Thyroid gland (tissue), 4 donors: Measurements from ENCODE around the gene CCDC63. TPM values are rescaled to one million over a fixed set of nuclear protein-coding genes. Genes with fewer than 3 reads are reported as not detected.

ENCODE experiments used
- DNase-seq, 2 donors: peaks; one replicate each; pipeline ENCODE4 v3.0.0-alpha.2; 2019
- H3K27ac ChIP-seq, 3 donors: fragments of 200-600 bp; sonication (generic); 1 replicate in 2 of 3; 2 replicates in 1 of 3; pipeline ENCODE4 v1.5.1; 2016 to 2019; ENCODE audit warnings: mild to moderate bottlenecking in 1 of 3, moderate library complexity in 1 of 3
- H3K27me3 ChIP-seq: fragments of 200-600 bp; sonication (generic); one replicate; pipeline ENCODE4 v1.5.1; 2019
- H3K36me3 ChIP-seq, 2 donors: fragments of 200-600 bp; sonication (generic); one replicate each; pipeline ENCODE4 v1.5.1; 2016 to 2019
- H3K4me1 ChIP-seq, 2 donors: fragments of 200-600 bp; sonication (generic); one replicate each; pipeline ENCODE4 v1.5.1; 2017 to 2019
- H3K4me3 ChIP-seq, 3 donors: fragments of 200-600 bp; sonication (generic); replicated peaks in 1 of 3; 1 replicate in 2 of 3; 2 replicates in 1 of 3; pipeline ENCODE4 v1.5.1; 2016; ENCODE audit warnings: mild to moderate bottlenecking in 1 of 3
- H3K9me3 ChIP-seq: fragments of 200-600 bp; sonication (generic); one replicate; pipeline ENCODE4 v1.5.1; 2017
- POLR2A ChIP-seq, 2 donors: fragments of 450-650 bp; IDR thresholded peaks; one replicate each; pipeline ENCODE4 v1.6.1; 2017; ENCODE audit warnings: antibody characterized with exemption in 2 of 2, mild to moderate bottlenecking in 2 of 2, moderate library complexity in 1 of 2
- whole genome bisulfite sequencing, 2 donors: methylation state at CpG; one replicate each; pipeline ENCODE4 v1.1.5; 2017; 5-methylcytosine and 5-hydroxymethylcytosine counted together
- intact Hi-C: fragments of 100-400 bp; cut with DNase I; formaldehyde crosslinking; loops from one replicate; pipeline ENCODE4 v1.15.1; 2023
- total RNA-seq, 4 donors: library from RNA; depleted of rRNA; stranded (reverse); fragments of >200 nt; gene quantifications; one replicate each; pipeline ENCODE4 v1.2.3, GENCODE V29; 2016
- TF ChIP-seq, protein P1 (sequence below), 6 experiments: fragments of 200-600 bp in 3 of 6; fragments of 450-650 bp in 3 of 6; sonication (generic) in 3 of 6; IDR thresholded peaks; one replicate each; pipeline ENCODE4 v1.5.1; 2016 to 2019; ENCODE audit warnings: antibody characterized with exemption in 6 of 6, mild to moderate bottlenecking in 2 of 6, inconsistent platforms in 1 of 6, moderate library complexity in 1 of 6

The CCDC63 gene
- total RNA-seq, 4 donors from 2014 or later: not detected

DNA sequence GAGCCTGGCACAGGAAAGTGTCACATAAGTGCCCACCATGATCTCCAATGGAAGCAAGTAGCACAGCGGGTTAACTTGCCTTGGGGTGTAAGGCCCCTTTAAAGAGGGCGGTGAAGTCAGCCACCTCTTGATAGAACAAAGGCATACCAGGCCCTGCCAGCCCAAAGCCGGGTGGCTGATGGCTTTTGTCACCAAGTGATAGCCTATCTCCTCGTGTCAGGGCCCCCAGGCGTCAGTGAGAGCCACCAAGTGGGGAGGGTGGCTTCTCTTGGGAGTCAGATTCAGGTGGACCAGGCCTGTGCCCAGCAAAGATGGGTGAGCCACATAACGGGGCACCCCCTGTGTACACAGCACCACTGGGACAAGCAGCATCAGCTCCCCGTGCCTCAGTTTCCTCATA, 81.9 kb downstream of the CCDC63 start:
- 68 to 79% methylated on average over 7 of the region's 7 CpGs for WGBS, 2 donors
- H3K36me3 ChIP-seq: no peaks in the 10 kb centered on the region
- H3K4me3 ChIP-seq: no peak overlapping the region
- no peak for DNase-seq
- no peaks in the 10 kb centered on the region for H3K27me3 ChIP-seq
- intact Hi-C loops: no loop called here
- no peaks in the 10 kb centered on the region for H3K4me1 ChIP-seq
- H3K27ac ChIP-seq: no peak overlapping the region
- no peaks in the 10 kb centered on the region for H3K9me3 ChIP-seq
- TF ChIP-seq, protein P1, sequence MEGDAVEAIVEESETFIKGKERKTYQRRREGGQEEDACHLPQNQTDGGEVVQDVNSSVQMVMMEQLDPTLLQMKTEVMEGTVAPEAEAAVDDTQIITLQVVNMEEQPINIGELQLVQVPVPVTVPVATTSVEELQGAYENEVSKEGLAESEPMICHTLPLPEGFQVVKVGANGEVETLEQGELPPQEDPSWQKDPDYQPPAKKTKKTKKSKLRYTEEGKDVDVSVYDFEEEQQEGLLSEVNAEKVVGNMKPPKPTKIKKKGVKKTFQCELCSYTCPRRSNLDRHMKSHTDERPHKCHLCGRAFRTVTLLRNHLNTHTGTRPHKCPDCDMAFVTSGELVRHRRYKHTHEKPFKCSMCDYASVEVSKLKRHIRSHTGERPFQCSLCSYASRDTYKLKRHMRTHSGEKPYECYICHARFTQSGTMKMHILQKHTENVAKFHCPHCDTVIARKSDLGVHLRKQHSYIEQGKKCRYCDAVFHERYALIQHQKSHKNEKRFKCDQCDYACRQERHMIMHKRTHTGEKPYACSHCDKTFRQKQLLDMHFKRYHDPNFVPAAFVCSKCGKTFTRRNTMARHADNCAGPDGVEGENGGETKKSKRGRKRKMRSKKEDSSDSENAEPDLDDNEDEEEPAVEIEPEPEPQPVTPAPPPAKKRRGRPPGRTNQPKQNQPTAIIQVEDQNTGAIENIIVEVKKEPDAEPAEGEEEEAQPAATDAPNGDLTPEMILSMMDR (IDR thresholded peaks at IDR 0.05): no peak
- no peak for TF ChIP-seq POLR2A (IDR thresholded peaks at IDR 0.05)

DNA sequence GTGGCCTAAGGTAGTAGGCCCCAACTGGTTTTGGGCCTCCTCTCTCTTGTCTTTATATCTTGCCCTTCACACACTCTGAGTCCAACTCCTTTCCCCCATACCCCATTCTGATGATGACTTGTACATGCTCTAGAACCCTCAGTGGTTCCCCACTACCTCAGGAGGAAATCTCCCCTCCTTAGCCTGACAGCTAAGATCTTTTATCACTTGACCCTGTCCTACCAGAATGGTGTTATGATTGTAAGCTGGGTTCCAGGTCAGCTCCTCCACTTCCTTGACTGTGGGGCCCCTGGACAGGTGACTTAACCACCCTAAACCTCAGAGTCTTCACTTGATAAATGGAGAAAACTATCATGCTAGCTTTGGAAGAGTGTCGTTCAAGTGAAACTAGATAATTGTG, 83.0 kb downstream of the CCDC63 start:
- H3K27me3 ChIP-seq: no peaks in the 10 kb centered on the region
- no peaks in the 10 kb centered on the region for H3K36me3 ChIP-seq
- WGBS, 2 donors: 96 to 97% methylated on average over 1 of the region's 1 CpG
- intact Hi-C loops: loop anchor here (10.0 kb wide), 1 partner anchor 385 kb away; no protein-coding TSS in a partner anchor
- no peak overlapping the region for H3K4me3 ChIP-seq
- H3K4me1 ChIP-seq: no peaks in the 10 kb centered on the region
- no peaks in the 10 kb centered on the region for H3K9me3 ChIP-seq
- no peak for TF ChIP-seq POLR2A (IDR thresholded peaks at IDR 0.05)
- TF ChIP-seq, protein P1 (IDR thresholded peaks at IDR 0.05): no peak
- no peak overlapping the region for H3K27ac ChIP-seq
- DNase-seq: no peak

DNA sequence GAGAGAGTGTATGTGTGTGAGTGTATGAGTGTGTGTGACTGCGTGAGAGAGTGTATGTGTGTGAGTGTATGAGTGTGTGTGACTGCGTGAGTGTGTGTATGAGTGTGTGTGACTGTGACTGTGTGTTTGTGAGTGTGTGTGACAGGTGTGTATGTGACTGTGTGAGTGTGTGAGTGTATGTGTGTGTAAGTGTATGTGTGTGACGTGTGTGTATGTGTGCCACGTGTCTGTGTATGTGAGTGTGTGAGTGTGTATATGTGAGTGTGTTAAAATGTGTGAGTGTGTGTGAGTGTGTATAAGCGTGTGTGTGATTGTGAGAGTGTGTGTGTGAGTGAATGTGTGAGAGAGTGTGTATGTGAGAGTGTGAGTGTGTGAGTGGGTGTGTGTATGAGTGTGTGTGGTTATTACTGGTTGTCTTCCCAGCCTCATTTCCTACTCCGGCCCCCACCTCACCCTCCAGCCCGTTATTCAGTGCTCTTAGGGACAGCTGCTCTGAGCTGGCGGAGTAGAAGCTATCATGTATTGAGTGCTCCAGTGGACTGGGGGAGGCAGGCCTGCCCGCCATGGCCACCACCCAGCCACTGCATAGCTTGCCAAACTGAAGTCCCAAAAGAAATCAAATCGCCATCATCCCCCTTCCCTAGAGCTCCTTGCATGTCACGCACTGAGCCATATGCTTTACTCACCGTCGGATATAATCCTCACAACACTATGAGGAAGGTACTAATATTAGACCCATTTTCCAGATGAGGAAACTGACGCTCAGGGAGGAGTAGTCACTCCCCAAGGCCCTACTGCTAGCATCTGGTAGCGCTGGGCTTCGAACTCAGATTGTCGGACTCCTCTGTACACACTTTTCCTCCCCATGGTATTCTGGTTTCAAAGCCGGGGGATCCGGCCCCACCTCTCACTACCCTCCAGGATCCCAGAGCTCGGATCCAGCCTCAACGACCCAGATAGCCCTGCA, 83.8 kb downstream of the CCDC63 start:
- 82 to 83% methylated on average over 21 of the region's 21 CpGs for WGBS, 2 donors
- H3K27ac ChIP-seq: no peak overlapping the region
- H3K36me3 ChIP-seq: no peaks in the 10 kb centered on the region
- no peaks in the 10 kb centered on the region for H3K9me3 ChIP-seq
- no peak for TF ChIP-seq POLR2A (IDR thresholded peaks at IDR 0.05)
- TF ChIP-seq, protein P1 (IDR thresholded peaks at IDR 0.05): no peak
- H3K27me3 ChIP-seq: no peaks in the 10 kb centered on the region
- DNase-seq: no peak
- intact Hi-C loops: loop anchor here (10.0 kb wide), 1 partner anchor 384 kb away; no protein-coding TSS in a partner anchor
- H3K4me3 ChIP-seq: no peak overlapping the region
- no peaks in the 10 kb centered on the region for H3K4me1 ChIP-seq

DNA sequence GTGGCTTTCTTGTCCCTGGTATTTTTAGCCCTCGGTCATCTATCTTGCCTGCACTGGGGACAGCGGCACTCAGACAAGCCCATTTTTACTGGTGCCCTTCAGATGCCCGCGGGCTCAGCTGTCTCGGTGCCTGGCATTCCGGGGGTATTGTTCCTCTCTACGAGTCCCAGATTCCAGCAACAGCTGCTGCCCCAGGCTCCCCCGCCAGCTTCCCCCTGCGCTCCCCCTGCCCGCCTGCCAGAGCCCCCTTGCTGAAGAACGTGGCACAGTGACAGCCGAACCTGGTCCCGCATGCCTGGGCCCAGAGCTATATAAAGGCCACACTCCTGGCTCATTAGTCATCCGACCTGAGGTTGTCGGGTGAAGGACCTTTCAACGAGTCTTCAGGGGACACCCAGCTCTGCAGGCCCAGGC, 84.5 kb downstream of the CCDC63 start:
- H3K4me3 ChIP-seq: no peak overlapping the region
- intact Hi-C loops: loop anchor here (10.0 kb wide), 1 partner anchor 383 kb away; no protein-coding TSS in a partner anchor
- WGBS, 2 donors: 72 to 85% methylated on average over 6 to 15 of the region's 16 CpGs
- no peak for TF ChIP-seq POLR2A (IDR thresholded peaks at IDR 0.05)
- TF ChIP-seq, protein P1 (IDR thresholded peaks at IDR 0.05): no peak
- H3K9me3 ChIP-seq: no peaks in the 10 kb centered on the region
- H3K4me1 ChIP-seq: no peaks in the 10 kb centered on the region
- DNase-seq: no peak
- H3K27ac ChIP-seq: no peak overlapping the region
- no peaks in the 10 kb centered on the region for H3K27me3 ChIP-seq
- H3K36me3 ChIP-seq: no peaks in the 10 kb centered on the region

DNA sequence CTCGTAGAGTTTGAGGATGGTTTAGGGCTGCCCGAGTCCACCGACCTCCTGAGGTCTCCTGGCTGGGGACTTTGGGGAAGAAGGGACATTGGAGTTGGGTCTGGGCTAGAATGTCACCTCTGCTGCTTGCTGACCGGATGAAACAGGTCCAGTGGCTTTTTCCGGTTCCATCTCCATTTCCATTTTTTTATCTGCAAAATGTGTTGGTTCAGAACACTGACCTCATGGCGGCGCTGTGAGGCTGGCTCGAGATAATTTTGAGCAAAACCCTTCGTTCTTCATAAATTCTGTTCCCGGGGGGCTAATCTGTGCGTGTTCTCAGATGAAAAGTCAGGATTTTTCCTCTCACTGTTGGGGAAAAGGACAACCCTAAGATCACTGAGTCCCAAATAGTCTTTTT, 85.3 kb downstream of the CCDC63 start:
- Histone ChIP-seq H3K27ac (no peak overlapping the region), H3K36me3 (no peaks in the 10 kb centered on the region), H3K9me3 (no peaks in the 10 kb centered on the region), H3K4me3 (no peak overlapping the region), H3K4me1 (peaks cover 0 to 3% of the 10 kb centered on the region in 2 donors), H3K27me3 (no peaks in the 10 kb centered on the region)
- 39 to 40% methylated on average over 11 of the region's 11 CpGs for WGBS, 2 donors
- TF ChIP-seq, protein P1 (IDR thresholded peaks at IDR 0.05): no peak
- TF ChIP-seq POLR2A (IDR thresholded peaks at IDR 0.05): no peak
- no peak for DNase-seq
- intact Hi-C loops: loop anchor here (10.0 kb wide), 1 partner anchor 383 kb away; no protein-coding TSS in a partner anchor
